Measurements from ENCODE around the gene IMPDH1.
A peak's percentile ranks its signal among the peaks of the same experiment; 100 is the strongest.

Gene IMPDH1

GRCh38 chr7:128435327-128435686, 25.5 kb upstream of the IMPDH1 start:
- no peak overlapping the region for H3K27ac ChIP-seq (ENCODE audit: low read depth, low read length)
- no peaks in the 10 kb centered on the region for H3K36me3 ChIP-seq (ENCODE audit: control insufficient read depth in 5 of 5, insufficient read depth in 5 of 5, low read length in 5 of 5)
- H3K4me3 ChIP-seq (ENCODE audit: low read depth in 1 of 5, low read length in 5 of 5): no peak overlapping the region
- no peaks in the 10 kb centered on the region for H3K27me3 ChIP-seq (ENCODE audit: control insufficient read depth in 5 of 5, insufficient read depth in 4 of 5, low read length in 5 of 5)
- no peaks in the 10 kb centered on the region for H3K9me3 ChIP-seq (ENCODE audit: control insufficient read depth in 5 of 5, low read length in 5 of 5)
- no peak overlapping the region for H3K9ac ChIP-seq (ENCODE audit: low read length in 5 of 5)
- peaks cover 8 to 33% (median 30%) of the 10 kb centered on the region in 5 donors for H3K4me1 ChIP-seq (ENCODE audit: control insufficient read depth in 5 of 5, insufficient read depth in 5 of 5, low read length in 5 of 5)

GRCh38 chr7:128434413-128435326, 24.9 kb upstream of the IMPDH1 start:
- Histone ChIP-seq H3K4me1 (ENCODE audit: control insufficient read depth in 5 of 5, insufficient read depth in 5 of 5, low read length in 5 of 5) (peaks cover 8 to 33% (median 30%) of the 10 kb centered on the region in 5 donors), H3K4me3 (ENCODE audit: low read depth in 1 of 5, low read length in 5 of 5) (no peak overlapping the region), H3K36me3 (ENCODE audit: control insufficient read depth in 5 of 5, insufficient read depth in 5 of 5, low read length in 5 of 5) (no peaks in the 10 kb centered on the region), H3K27ac (ENCODE audit: low read depth, low read length) (no peak overlapping the region), H3K9ac (ENCODE audit: low read length in 5 of 5) (no peak overlapping the region), H3K27me3 (ENCODE audit: control insufficient read depth in 5 of 5, insufficient read depth in 4 of 5, low read length in 5 of 5) (no peaks in the 10 kb centered on the region), H3K9me3 (ENCODE audit: control insufficient read depth in 5 of 5, low read length in 5 of 5) (no peaks in the 10 kb centered on the region)

GRCh38 chr7:128431754-128432153, 22.0 kb upstream of the IMPDH1 start:
- no peaks in the 10 kb centered on the region for H3K9me3 ChIP-seq (ENCODE audit: control insufficient read depth in 5 of 5, low read length in 5 of 5)
- H3K27me3 ChIP-seq (ENCODE audit: control insufficient read depth in 5 of 5, insufficient read depth in 4 of 5, low read length in 5 of 5): no peaks in the 10 kb centered on the region
- peak overlapping the region in 1 of 5 donors; percentile 36 for H3K9ac ChIP-seq (ENCODE audit: low read length in 5 of 5)
- peaks cover 4 to 21% (median 18%) of the 10 kb centered on the region in 5 donors for H3K4me1 ChIP-seq (ENCODE audit: control insufficient read depth in 5 of 5, insufficient read depth in 5 of 5, low read length in 5 of 5)
- no peaks in the 10 kb centered on the region for H3K36me3 ChIP-seq (ENCODE audit: control insufficient read depth in 5 of 5, insufficient read depth in 5 of 5, low read length in 5 of 5)
- no peak overlapping the region for H3K27ac ChIP-seq (ENCODE audit: low read depth, low read length)
- H3K4me3 ChIP-seq (ENCODE audit: low read depth in 1 of 5, low read length in 5 of 5): no peak overlapping the region

- Histone ChIP-seq H3K9me3 (ENCODE audit: control insufficient read depth in 5 of 5, low read length in 5 of 5) (no peaks in the 10 kb centered on the region), H3K4me3 (ENCODE audit: low read depth in 1 of 5, low read length in 5 of 5) (no peak overlapping the region), H3K4me1 (ENCODE audit: control insufficient read depth in 5 of 5, insufficient read depth in 5 of 5, low read length in 5 of 5) (peaks cover 4 to 21% (median 18%) of the 10 kb centered on the region in 5 donors), H3K27me3 (ENCODE audit: control insufficient read depth in 5 of 5, insufficient read depth in 4 of 5, low read length in 5 of 5) (no peaks in the 10 kb centered on the region), H3K36me3 (ENCODE audit: control insufficient read depth in 5 of 5, insufficient read depth in 5 of 5, low read length in 5 of 5) (no peaks in the 10 kb centered on the region), H3K27ac (ENCODE audit: low read depth, low read length) (no peak overlapping the region), H3K9ac (ENCODE audit: low read length in 5 of 5) (peak overlapping the region in 1 of 5 donors; percentile 36)
These were observed 21.4 kb upstream of the IMPDH1 start for GRCh38 chr7:128431221-128431620.

- Histone ChIP-seq H3K27ac (ENCODE audit: low read depth, low read length) (no peak overlapping the region), H3K9ac (ENCODE audit: low read length in 5 of 5) (no peak overlapping the region), H3K36me3 (ENCODE audit: control insufficient read depth in 5 of 5, insufficient read depth in 5 of 5, low read length in 5 of 5) (no peaks in the 10 kb centered on the region), H3K4me1 (ENCODE audit: control insufficient read depth in 5 of 5, insufficient read depth in 5 of 5, low read length in 5 of 5) (peaks cover 4 to 21% (median 18%) of the 10 kb centered on the region in 5 donors), H3K27me3 (ENCODE audit: control insufficient read depth in 5 of 5, insufficient read depth in 4 of 5, low read length in 5 of 5) (no peaks in the 10 kb centered on the region), H3K9me3 (ENCODE audit: control insufficient read depth in 5 of 5, low read length in 5 of 5) (no peaks in the 10 kb centered on the region), H3K4me3 (ENCODE audit: low read depth in 1 of 5, low read length in 5 of 5) (no peak overlapping the region)
These were observed 20.4 kb upstream of the IMPDH1 start for GRCh38 chr7:128430207-128430606.

- Histone ChIP-seq H3K4me1 (ENCODE audit: control insufficient read depth in 5 of 5, insufficient read depth in 5 of 5, low read length in 5 of 5) (peaks cover 6 to 40% (median 20%) of the 10 kb centered on the region in 5 donors), H3K36me3 (ENCODE audit: control insufficient read depth in 5 of 5, insufficient read depth in 5 of 5, low read length in 5 of 5) (no peaks in the 10 kb centered on the region), H3K27ac (ENCODE audit: low read depth, low read length) (no peak overlapping the region), H3K9me3 (ENCODE audit: control insufficient read depth in 5 of 5, low read length in 5 of 5) (no peaks in the 10 kb centered on the region), H3K9ac (ENCODE audit: low read length in 5 of 5) (peak overlapping the region in 1 of 5 donors; percentile 6), H3K27me3 (ENCODE audit: control insufficient read depth in 5 of 5, insufficient read depth in 4 of 5, low read length in 5 of 5) (no peaks in the 10 kb centered on the region), H3K4me3 (ENCODE audit: low read depth in 1 of 5, low read length in 5 of 5) (no peak overlapping the region)
These were observed 17.6 kb upstream of the IMPDH1 start for GRCh38 chr7:128427289-128427891.

GRCh38 chr7:128425850-128426249, 16.1 kb upstream of the IMPDH1 start:
- Histone ChIP-seq H3K9ac (ENCODE audit: low read length in 5 of 5) (no peak overlapping the region), H3K36me3 (ENCODE audit: control insufficient read depth in 5 of 5, insufficient read depth in 5 of 5, low read length in 5 of 5) (no peaks in the 10 kb centered on the region), H3K4me3 (ENCODE audit: low read depth in 1 of 5, low read length in 5 of 5) (no peak overlapping the region), H3K27me3 (ENCODE audit: control insufficient read depth in 5 of 5, insufficient read depth in 4 of 5, low read length in 5 of 5) (no peaks in the 10 kb centered on the region), H3K4me1 (ENCODE audit: control insufficient read depth in 5 of 5, insufficient read depth in 5 of 5, low read length in 5 of 5) (peaks cover 6 to 30% (median 12%) of the 10 kb centered on the region in 5 donors), H3K9me3 (ENCODE audit: control insufficient read depth in 5 of 5, low read length in 5 of 5) (no peaks in the 10 kb centered on the region), H3K27ac (ENCODE audit: low read depth, low read length) (no peak overlapping the region)

GRCh38 chr7:128424686-128425275, 15.0 kb upstream of the IMPDH1 start:
- Histone ChIP-seq H3K27me3 (ENCODE audit: control insufficient read depth in 5 of 5, insufficient read depth in 4 of 5, low read length in 5 of 5) (no peaks in the 10 kb centered on the region), H3K9me3 (ENCODE audit: control insufficient read depth in 5 of 5, low read length in 5 of 5) (no peaks in the 10 kb centered on the region), H3K9ac (ENCODE audit: low read length in 5 of 5) (no peak overlapping the region), H3K4me1 (ENCODE audit: control insufficient read depth in 5 of 5, insufficient read depth in 5 of 5, low read length in 5 of 5) (peaks cover 2 to 26% (median 7%) of the 10 kb centered on the region in 5 donors), H3K36me3 (ENCODE audit: control insufficient read depth in 5 of 5, insufficient read depth in 5 of 5, low read length in 5 of 5) (no peaks in the 10 kb centered on the region), H3K4me3 (ENCODE audit: low read depth in 1 of 5, low read length in 5 of 5) (no peak overlapping the region), H3K27ac (ENCODE audit: low read depth, low read length) (no peak overlapping the region)

- Histone ChIP-seq H3K4me1 (ENCODE audit: control insufficient read depth in 5 of 5, insufficient read depth in 5 of 5, low read length in 5 of 5) (peaks cover 2 to 26% (median 7%) of the 10 kb centered on the region in 5 donors), H3K9me3 (ENCODE audit: control insufficient read depth in 5 of 5, low read length in 5 of 5) (no peaks in the 10 kb centered on the region), H3K36me3 (ENCODE audit: control insufficient read depth in 5 of 5, insufficient read depth in 5 of 5, low read length in 5 of 5) (no peaks in the 10 kb centered on the region), H3K27me3 (ENCODE audit: control insufficient read depth in 5 of 5, insufficient read depth in 4 of 5, low read length in 5 of 5) (no peaks in the 10 kb centered on the region), H3K27ac (ENCODE audit: low read depth, low read length) (no peak overlapping the region), H3K9ac (ENCODE audit: low read length in 5 of 5) (no peak overlapping the region), H3K4me3 (ENCODE audit: low read depth in 1 of 5, low read length in 5 of 5) (no peak overlapping the region)
These were observed 13.1 kb upstream of the IMPDH1 start for GRCh38 chr7:128422842-128423241.

- Histone ChIP-seq H3K4me1 (ENCODE audit: control insufficient read depth in 5 of 5, insufficient read depth in 5 of 5, low read length in 5 of 5) (peaks cover 2 to 19% (median 7%) of the 10 kb centered on the region in 5 donors), H3K27me3 (ENCODE audit: control insufficient read depth in 5 of 5, insufficient read depth in 4 of 5, low read length in 5 of 5) (no peaks in the 10 kb centered on the region), H3K9ac (ENCODE audit: low read length in 5 of 5) (no peak overlapping the region), H3K36me3 (ENCODE audit: control insufficient read depth in 5 of 5, insufficient read depth in 5 of 5, low read length in 5 of 5) (no peaks in the 10 kb centered on the region), H3K4me3 (ENCODE audit: low read depth in 1 of 5, low read length in 5 of 5) (no peak overlapping the region), H3K27ac (ENCODE audit: low read depth, low read length) (no peak overlapping the region), H3K9me3 (ENCODE audit: control insufficient read depth in 5 of 5, low read length in 5 of 5) (no peaks in the 10 kb centered on the region)
These were observed 12.3 kb upstream of the IMPDH1 start for GRCh38 chr7:128422037-128422436.
